HCT116 (cell line): Measurements from ENCODE around the gene EHF. TPM values are rescaled to one million over a fixed set of nuclear protein-coding genes. Genes with fewer than 3 reads are reported as not detected.

ENCODE experiments used
- ATAC-seq: fragments of 200-7000 bp; cut with Tn5 transposase; 2 replicates; pipeline ENCODE4 v1.9.1; 2020; ENCODE audit warnings: mild to moderate bottlenecking, moderate library complexity
- BruUV-seq: library from RNA; stranded (reverse); fragments of 400-500 nt; replicated peaks from 2 replicates; lab custom pipeline; 2021; lab: Mats Ljungman, UMichigan
- CTCF ChIA-PET: fragments of 300-600 bp; sonication (Branson Sonifier 250); formaldehyde crosslinking; loops from one replicate; lab custom pipeline; 2021; ENCODE audit warnings: antibody characterized with exemption; lab: Charles Lee
- POLR2A ChIA-PET: fragments of 300-600, 350-600 bp; sonication (Branson Sonifier 250); formaldehyde crosslinking; loops from one replicate; lab custom pipeline; 2021; ENCODE audit warnings: antibody characterized with exemption; lab: Charles Lee
- RAD21 ChIA-PET, 2 experiments: fragments of 300-600 bp; sonication (Branson Sonifier 250); formaldehyde crosslinking; loops; one replicate each; lab custom pipeline; 2023; ENCODE audit warnings: low total read pairs in 2 of 2; ENCODE audit not compliant: uncharacterized antibody in 2 of 2, unreplicated experiment in 2 of 2, low non-redundant PET in 1 of 2; lab: Charles Lee
- DNase-seq: peaks from one replicate; pipeline ENCODE4 v3.0.0-alpha.2; 2010; ENCODE audit warnings: low read depth, low spot score
- H2AFZ ChIP-seq: fragments of 200-600 bp; shearing (Covaris generic), sonication (generic); 2 replicates; pipeline ENCODE4 v1.6.1; 2017; ENCODE audit warnings: low read depth, mixed run types, mixed read lengths, antibody characterized with exemption, low read length; ENCODE audit not compliant: poor library complexity, severe bottlenecking
- H3K27ac ChIP-seq: 2 replicates; pipeline ENCODE4 v1.5.1; 2012; ENCODE audit warnings: low read depth, low read length
- H3K27me3 ChIP-seq: fragments of 200-600 bp; sonication (generic); 2 replicates; pipeline ENCODE4 v1.6.1; 2016; ENCODE audit warnings: mixed run types, low read length, mixed read lengths; ENCODE audit not compliant: insufficient read depth
- H3K36me3 ChIP-seq, 2 experiments: fragments of 200-500 bp in 1 of 2; fragments of 200-600 bp in 1 of 2; sonication (Bioruptor generic) in 1 of 2; sonication (generic) in 1 of 2; 2 replicates each; pipeline versions ENCODE4 v1.5.1 to v1.6.1; 2014 to 2016; ENCODE audit warnings: low read length in 2 of 2, inconsistent platforms in 1 of 2, mixed read lengths in 1 of 2, mixed run types in 1 of 2; ENCODE audit not compliant: insufficient read depth in 2 of 2, control insufficient read depth in 1 of 2
- H3K4me1 ChIP-seq, 2 experiments: fragments of 200-600 bp in 1 of 2; sonication (generic) in 1 of 2; 2 replicates each; pipeline versions ENCODE4 v1.5.1 to v1.6.1; 2012 to 2017; ENCODE audit warnings: low read length in 2 of 2, inconsistent platforms in 1 of 2, mild to moderate bottlenecking in 1 of 2, mixed read lengths in 1 of 2, mixed run types in 1 of 2, moderate library complexity in 1 of 2; ENCODE audit not compliant: insufficient read depth in 2 of 2, control insufficient read depth in 1 of 2
- H3K4me2 ChIP-seq: fragments of 200-600 bp; sonication (generic); 2 replicates; pipeline ENCODE4 v1.6.1; 2017; ENCODE audit warnings: mixed run types, low read length, mixed read lengths
- H3K4me3 ChIP-seq, 2 experiments: fragments of 200-600 bp in 1 of 2; sonication (generic) in 1 of 2; replicated peaks in 1 of 2; 2 replicates each; pipeline ENCODE4 v1.5.1; 2011 to 2016; ENCODE audit warnings: low read length in 2 of 2, control low read depth in 1 of 2, low read depth in 1 of 2, mild to moderate bottlenecking in 1 of 2, mixed read lengths in 1 of 2, mixed run types in 1 of 2
- H3K79me2 ChIP-seq: fragments of 200-600 bp; sonication (generic); 2 replicates; pipeline ENCODE4 v1.6.1; 2017; ENCODE audit warnings: mild to moderate bottlenecking, mixed run types, low read length, moderate library complexity, mixed read lengths; ENCODE audit not compliant: insufficient read depth
- H3K9ac ChIP-seq: fragments of 200-600 bp; sonication (generic); 2 replicates; pipeline ENCODE4 v1.6.1; 2016; ENCODE audit warnings: low read length, mixed read lengths
- H3K9me2 ChIP-seq: fragments of 200-600 bp; sonication (generic), shearing (Covaris generic); 2 replicates; pipeline ENCODE4 v1.6.1; 2017; ENCODE audit warnings: mixed run types, mild to moderate bottlenecking, moderate library complexity; ENCODE audit not compliant: insufficient read depth
- H3K9me3 ChIP-seq, 2 experiments: fragments of 200-500 bp in 1 of 2; fragments of 200-600 bp in 1 of 2; sonication (Bioruptor generic) in 1 of 2; sonication (generic) in 1 of 2; 2 replicates each; pipeline ENCODE4 v1.6.1; 2014 to 2017; ENCODE audit warnings: low read length in 2 of 2, mixed read lengths in 2 of 2, inconsistent platforms in 1 of 2, low read depth in 1 of 2, mild to moderate bottlenecking in 1 of 2, mixed run types in 1 of 2, moderate library complexity in 1 of 2; ENCODE audit not compliant: control insufficient read depth in 1 of 2, insufficient read depth in 1 of 2
- H4K20me1 ChIP-seq: fragments of 200-600 bp; sonication (generic), shearing (Covaris generic); 2 replicates; pipeline ENCODE4 v1.6.1; 2017; ENCODE audit warnings: mixed run types, mild to moderate bottlenecking, moderate library complexity; ENCODE audit not compliant: insufficient read depth
- CBX3 ChIP-seq: IDR thresholded peaks from 2 replicates; pipeline ENCODE4 v1.6.1; 2012; ENCODE audit warnings: low read depth
- CEBPB ChIP-seq: IDR thresholded peaks from 2 replicates; pipeline ENCODE4 v1.6.1; 2012; ENCODE audit warnings: low read depth
- EGR1 ChIP-seq: IDR thresholded peaks from 2 replicates; pipeline ENCODE4 v1.6.1; 2012; ENCODE audit warnings: low read depth
- ELF1 ChIP-seq: IDR thresholded peaks from 2 replicates; pipeline ENCODE4 v1.6.1; 2012; ENCODE audit warnings: low read depth, borderline replicate concordance
- EZH2phosphoT487 ChIP-seq: fragments of 200-600 bp; IDR thresholded peaks from 2 replicates; pipeline ENCODE4 v1.6.1; 2018; ENCODE audit warnings: antibody characterized with exemption, borderline replicate concordance
- JUND ChIP-seq: IDR thresholded peaks from 2 replicates; pipeline ENCODE4 v1.6.1; 2012
- MAX ChIP-seq: IDR thresholded peaks from 2 replicates; pipeline ENCODE4 v1.6.1; 2012
- SIN3A ChIP-seq: IDR thresholded peaks from 2 replicates; pipeline ENCODE4 v1.6.1; 2012; ENCODE audit warnings: low read depth
- SP1 ChIP-seq: IDR thresholded peaks from 2 replicates; pipeline ENCODE4 v1.6.1; 2012; ENCODE audit warnings: low read depth
- ZFX ChIP-seq: fragments of 450-650 bp; IDR thresholded peaks from 2 replicates; pipeline ENCODE4 v1.6.1; 2017
- ZNF274 ChIP-seq: fragments of 200-500 bp; sonication (Bioruptor generic); IDR thresholded peaks from 2 replicates; pipeline ENCODE4 v1.6.1; 2014; ENCODE audit warnings: mild to moderate bottlenecking, low read depth, low read length, inconsistent platforms
- intact Hi-C: fragments of 100-400 bp; cut with micrococcal nuclease; formaldehyde crosslinking; loops from 2 replicates; pipeline ENCODE4 v1.10.0; 2022
- total RNA-seq: library from RNA; stranded (reverse); gene quantifications from one replicate; pipeline ENCODE4 v1.2.1, GENCODE V29; 2021; ENCODE audit not compliant: unreplicated experiment
- TF ChIP-seq, protein P1 (sequence below), 3 experiments: fragments of 200-600 bp in 1 of 3; sonication (generic) in 1 of 3; IDR thresholded peaks in 2 of 3; conservative IDR thresholded peaks in 1 of 3; 2 replicates each; pipeline ENCODE4 v1.5.1; 2012 to 2017; ENCODE audit warnings: low read depth in 2 of 3, low read length in 2 of 3, antibody characterized with exemption in 1 of 3, borderline replicate concordance in 1 of 3, control low read depth in 1 of 3, mild to moderate bottlenecking in 1 of 3, mixed read lengths in 1 of 3, mixed run types in 1 of 3, moderate library complexity in 1 of 3; ENCODE audit not compliant: insufficient read depth in 1 of 3
- TF ChIP-seq, protein P2 (sequence below): IDR thresholded peaks from 2 replicates; pipeline ENCODE4 v1.6.1; 2012

EHF gene
- total RNA-seq, 1 experiment from 2014 or later, result 51.5 TPM

DNA sequence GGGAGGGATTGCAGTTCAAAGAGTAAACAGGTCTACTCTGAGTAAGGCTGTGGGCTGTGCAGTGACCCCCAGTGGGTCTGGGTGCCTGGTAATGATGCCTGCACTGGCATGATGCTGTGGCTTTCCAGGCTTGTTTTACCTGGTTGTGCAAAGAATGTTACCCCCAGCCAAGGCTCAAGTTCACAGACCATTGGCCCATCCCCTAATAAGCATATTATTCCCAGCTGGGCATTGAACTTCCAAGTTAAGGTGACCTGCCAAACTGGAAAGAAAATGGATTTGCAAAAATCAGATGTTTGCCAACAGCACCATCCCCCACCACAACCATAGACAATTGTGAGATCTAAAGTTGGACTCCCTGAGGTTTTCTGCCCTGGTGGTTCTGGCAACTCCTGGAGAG is 7.9 kb upstream of the EHF start:
- Histone ChIP-seq H2AFZ (no peak overlapping the region), H3K4me3 (no peak overlapping the region), H3K36me3 (no peaks in the 10 kb centered on the region), H3K9me2 (no peaks in the 10 kb centered on the region), H3K4me1 (peaks cover 0 to 39% of the 10 kb centered on the region in 2 experiments; a peak in 2 of 4 replicates), H3K27ac (no peak overlapping the region), H3K9me3 (no peaks in the 10 kb centered on the region), H3K27me3 (no peaks in the 10 kb centered on the region), H3K9ac (no peak overlapping the region), H3K79me2 (no peaks in the 10 kb centered on the region), H4K20me1 (no peaks in the 10 kb centered on the region), H3K4me2 (no peak overlapping the region)
- CTCF ChIA-PET, result no interaction called here
- ATAC-seq, result no peak
- RAD21 ChIA-PET, result no interaction called here
- no peak for TF ChIP-seq CBX3
- no peak for TF ChIP-seq MAX
- TF ChIP-seq, protein P1, sequence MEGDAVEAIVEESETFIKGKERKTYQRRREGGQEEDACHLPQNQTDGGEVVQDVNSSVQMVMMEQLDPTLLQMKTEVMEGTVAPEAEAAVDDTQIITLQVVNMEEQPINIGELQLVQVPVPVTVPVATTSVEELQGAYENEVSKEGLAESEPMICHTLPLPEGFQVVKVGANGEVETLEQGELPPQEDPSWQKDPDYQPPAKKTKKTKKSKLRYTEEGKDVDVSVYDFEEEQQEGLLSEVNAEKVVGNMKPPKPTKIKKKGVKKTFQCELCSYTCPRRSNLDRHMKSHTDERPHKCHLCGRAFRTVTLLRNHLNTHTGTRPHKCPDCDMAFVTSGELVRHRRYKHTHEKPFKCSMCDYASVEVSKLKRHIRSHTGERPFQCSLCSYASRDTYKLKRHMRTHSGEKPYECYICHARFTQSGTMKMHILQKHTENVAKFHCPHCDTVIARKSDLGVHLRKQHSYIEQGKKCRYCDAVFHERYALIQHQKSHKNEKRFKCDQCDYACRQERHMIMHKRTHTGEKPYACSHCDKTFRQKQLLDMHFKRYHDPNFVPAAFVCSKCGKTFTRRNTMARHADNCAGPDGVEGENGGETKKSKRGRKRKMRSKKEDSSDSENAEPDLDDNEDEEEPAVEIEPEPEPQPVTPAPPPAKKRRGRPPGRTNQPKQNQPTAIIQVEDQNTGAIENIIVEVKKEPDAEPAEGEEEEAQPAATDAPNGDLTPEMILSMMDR (IDR thresholded peaks at IDR 0.05 in 2 of 3, conservative IDR thresholded peaks at IDR 0.05 in 1 of 3; ENCODE audit: borderline replicate concordance in 1 of 3, insufficient read depth in 1 of 3, low read depth in 2 of 3, low read length in 2 of 3), result no peak
- no peak for TF ChIP-seq EGR1
- no peak for TF ChIP-seq JUND
- TF ChIP-seq CEBPB, result no peak
- TF ChIP-seq EZH2phosphoT487, result no peak
- TF ChIP-seq ZNF274, result no peak
- TF ChIP-seq, protein P2, sequence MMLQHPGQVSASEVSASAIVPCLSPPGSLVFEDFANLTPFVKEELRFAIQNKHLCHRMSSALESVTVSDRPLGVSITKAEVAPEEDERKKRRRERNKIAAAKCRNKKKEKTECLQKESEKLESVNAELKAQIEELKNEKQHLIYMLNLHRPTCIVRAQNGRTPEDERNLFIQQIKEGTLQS, result no peak
- no peak for TF ChIP-seq SP1
- no peak for TF ChIP-seq SIN3A
- no peak for TF ChIP-seq ZFX
- no peak for TF ChIP-seq ELF1
- intact Hi-C loops, result no loop called here
- POLR2A ChIA-PET, result interaction anchor here (1.2 kb wide), 1 partner anchor 12 kb away, joined by 3 read pairs; no protein-coding TSS in a partner anchor
- no peak for DNase-seq
- BruUV-seq, result no TSS peak
